Small intestine (tissue), 7 donors: ENCODE measurements around the gene COX6A1. TPM values are rescaled to one million over a fixed set of nuclear protein-coding genes. Genes with fewer than 3 reads are reported as not detected.

Experiments
- DNase-seq, 2 donors: peaks; one replicate each; pipeline versions ENCODE4 v3.0.0 to v3.0.0-alpha.2; 2013
- FAIRE-seq: peaks from 2 replicates; lab custom pipeline; 2012; peaks lifted over from hg19 to GRCh38; lab: Jason Lieb, UNC
- H3K27ac ChIP-seq, 3 donors: one replicate each; pipeline ENCODE4 v1.5.1; 2013; ENCODE audit warnings: low read length in 2 of 3, mild to moderate bottlenecking in 2 of 3, control low read depth in 1 of 3, inconsistent platforms in 1 of 3, low read depth in 1 of 3, moderate library complexity in 1 of 3
- H3K27me3 ChIP-seq, 3 donors: one replicate each; pipeline ENCODE4 v1.6.1; 2013; ENCODE audit warnings: low read length in 3 of 3, inconsistent platforms in 1 of 3; ENCODE audit not compliant: control insufficient read depth in 3 of 3, insufficient read depth in 3 of 3
- H3K36me3 ChIP-seq, 3 donors: one replicate each; pipeline ENCODE4 v1.6.1; 2013; ENCODE audit warnings: low read length in 3 of 3, inconsistent platforms in 1 of 3, low read depth in 1 of 3, mild to moderate bottlenecking in 1 of 3, moderate library complexity in 1 of 3; ENCODE audit not compliant: control insufficient read depth in 3 of 3, insufficient read depth in 2 of 3
- H3K4me1 ChIP-seq, 3 donors: one replicate each; pipeline ENCODE4 v1.6.1; 2013; ENCODE audit warnings: low read length in 2 of 3, inconsistent platforms in 1 of 3, low read depth in 1 of 3, mild to moderate bottlenecking in 1 of 3, moderate library complexity in 1 of 3; ENCODE audit not compliant: control insufficient read depth in 3 of 3, insufficient read depth in 2 of 3
- H3K4me3 ChIP-seq, 3 donors: one replicate each; pipeline ENCODE4 v1.5.1; 2013; ENCODE audit warnings: low read length in 3 of 3, control low read depth in 1 of 3, inconsistent platforms in 1 of 3, low read depth in 1 of 3, mild to moderate bottlenecking in 1 of 3, moderate library complexity in 1 of 3
- H3K9me3 ChIP-seq, 2 donors: one replicate each; pipeline ENCODE4 v1.6.1; 2013; ENCODE audit warnings: low read depth in 1 of 2, low read length in 1 of 2; ENCODE audit not compliant: control insufficient read depth in 2 of 2, insufficient read depth in 1 of 2
- WGBS, 3 donors: extraction: QIAGEN DNeasy Blood & Tissue Kit; methylation state at CpG; one replicate each; pipeline ENCODE4 v1.1.7; 2013; 5-methylcytosine and 5-hydroxymethylcytosine counted together
- polyA plus RNA-seq, 4 donors: library from polyadenylated mRNA; stranded (reverse) in 3 of 4; unstranded in 1 of 4; fragments of 200-250 nt in 3 of 4; fragments of 120-200 nt in 1 of 4; gene quantifications; one replicate each; pipeline versions ENCODE4 v1.2.1 to v1.2.3, GENCODE V29; 2013
- donor health status: healthy with polysubstance abuse.
- donor health status: control.
- donor health status: control.
- donor health status: Bipolar disorder and iron deficiency.
- donor health status: healthy.

Gene COX6A1
- polyA plus RNA-seq, 4 donors: 389 to 1,784 (median 1,396) TPM

DNA sequence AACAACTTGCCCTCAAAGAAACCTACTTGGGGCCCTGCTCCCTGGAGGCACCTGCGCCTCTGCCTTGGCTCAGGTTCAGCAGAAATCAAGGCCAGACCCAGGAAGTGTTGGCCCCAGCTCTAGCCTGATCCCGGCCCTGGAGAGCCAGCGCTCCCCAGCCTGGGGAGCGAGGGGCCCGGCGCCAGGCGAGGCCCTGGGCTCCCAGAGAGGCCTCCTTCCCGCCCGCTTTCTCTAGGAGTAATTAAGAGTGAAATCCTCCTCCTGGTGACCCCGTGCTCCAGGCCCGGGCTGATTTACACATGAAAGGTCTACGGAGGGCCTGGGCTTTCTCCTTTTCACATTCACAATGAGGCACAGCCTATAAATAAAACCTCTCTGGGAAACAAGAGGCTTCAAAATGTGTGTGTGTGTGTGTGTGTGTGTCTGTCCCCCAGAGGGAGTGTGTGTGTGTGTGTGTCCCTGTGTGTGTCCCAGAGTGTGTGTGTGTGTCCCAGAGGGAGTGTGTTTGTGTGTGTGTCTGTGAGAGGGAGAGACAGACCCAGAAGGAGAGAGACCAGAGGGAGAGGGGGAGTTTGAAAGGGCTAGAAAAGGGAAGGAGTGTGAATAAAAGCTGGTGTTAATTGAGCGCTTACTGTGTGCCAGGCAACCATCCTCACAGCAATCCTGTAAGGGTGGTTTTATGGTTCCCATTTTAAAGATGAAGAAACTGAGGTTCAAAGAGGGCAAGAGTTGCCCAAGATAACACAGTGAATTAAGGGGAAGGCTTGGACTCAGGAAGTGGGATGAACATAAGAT is 23.8 kb upstream of the COX6A1 start:
- Histone ChIP-seq H3K9me3 (no peaks in the 10 kb centered on the region), H3K4me1 (peaks cover 0 to 12% (median 0%) of the 10 kb centered on the region in 3 donors), H3K27me3 (no peaks in the 10 kb centered on the region), H3K36me3 (no peaks in the 10 kb centered on the region), H3K4me3 (no peak overlapping the region), H3K27ac (peak overlapping the region in 2 of 3 donors; percentile 27 to 29)
- FAIRE-seq: no peak
- DNase-seq: peak; percentile 60 to 71
- whole genome bisulfite sequencing, 3 donors: 17 to 42% (median 26%) methylated on average over 13 of the region's 13 CpGs

DNA sequence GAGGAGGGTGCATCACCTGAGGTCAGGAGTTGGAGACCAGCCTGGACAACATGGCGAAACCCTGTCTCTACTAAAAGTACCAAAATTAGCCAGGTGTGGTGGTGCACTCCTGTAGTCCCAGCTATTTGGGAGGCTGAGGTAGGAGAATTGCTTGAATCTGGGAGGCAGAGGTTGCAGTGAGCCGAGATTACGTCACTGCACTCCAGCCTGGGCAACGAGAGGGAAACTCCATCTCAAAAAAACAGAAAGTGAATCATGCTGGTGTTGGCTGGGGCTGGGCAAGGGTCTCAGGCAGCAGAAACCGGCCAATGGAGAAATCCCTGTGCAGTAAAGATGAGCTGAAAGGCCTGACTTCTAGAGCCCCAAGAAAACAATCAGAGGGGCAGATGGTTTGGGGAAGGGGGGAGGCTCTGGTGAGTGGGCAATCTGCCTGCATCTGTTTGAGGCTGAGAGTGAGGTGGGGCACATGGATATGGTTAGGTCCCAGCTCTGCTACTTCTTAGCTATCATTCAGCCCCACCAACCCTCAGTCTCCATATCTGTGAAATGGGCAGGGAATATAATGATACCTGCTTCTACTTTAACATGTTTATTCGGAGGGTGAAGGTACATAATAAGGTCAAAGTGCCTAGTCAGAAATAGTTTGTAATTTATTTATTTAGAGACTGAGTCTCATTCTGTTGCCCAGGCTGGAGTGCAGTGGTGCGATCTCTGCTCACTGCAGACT is 21.3 kb upstream of the COX6A1 start:
- H3K27me3 ChIP-seq: no peaks in the 10 kb centered on the region
- WGBS, 3 donors: 74 to 79% (median 76%) methylated on average over 7 of the region's 7 CpGs
- no peaks in the 10 kb centered on the region for H3K36me3 ChIP-seq
- peaks cover 0 to 12% (median 0%) of the 10 kb centered on the region in 3 donors for H3K4me1 ChIP-seq
- H3K4me3 ChIP-seq: no peak overlapping the region
- DNase-seq (no peak), FAIRE-seq (no peak)
- no peaks in the 10 kb centered on the region for H3K9me3 ChIP-seq
- no peak overlapping the region for H3K27ac ChIP-seq

DNA sequence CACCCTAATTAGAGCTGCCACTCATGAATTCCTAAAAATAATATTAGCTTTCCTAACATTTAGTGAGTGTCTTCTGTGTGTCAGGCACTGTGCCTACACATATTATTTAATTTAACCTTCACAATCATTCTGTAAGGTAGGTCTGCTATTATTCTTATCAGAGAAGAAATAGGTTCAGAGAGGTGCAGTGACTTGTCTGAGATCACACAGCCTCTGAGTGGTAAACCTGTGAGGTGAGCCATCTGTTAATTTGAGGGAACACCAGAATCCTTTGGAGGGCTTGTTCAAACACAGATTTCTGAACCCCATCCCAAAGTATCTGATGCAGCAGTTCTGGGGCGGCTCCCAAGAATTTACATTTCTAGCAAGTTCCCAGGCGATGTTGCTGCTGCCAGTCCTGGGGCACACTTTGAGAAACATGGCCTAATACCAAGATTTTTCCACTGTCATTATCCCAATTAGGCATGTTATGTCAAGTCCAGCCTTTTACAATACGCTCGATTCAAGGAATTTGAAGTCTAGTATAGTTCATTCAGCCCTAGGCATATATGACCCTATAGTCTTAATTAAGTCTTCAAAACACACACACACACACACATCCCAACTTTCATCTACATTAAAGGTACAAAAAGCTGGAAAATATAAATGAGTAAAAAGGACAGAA is 19.9 kb upstream of the COX6A1 start:
- FAIRE-seq (no peak), DNase-seq (no peak)
- peaks cover 0 to 12% (median 0%) of the 10 kb centered on the region in 3 donors for H3K4me1 ChIP-seq
- no peak overlapping the region for H3K27ac ChIP-seq
- H3K27me3 ChIP-seq: no peaks in the 10 kb centered on the region
- 89 to 90% (median 89%) methylated on average over 4 of the region's 4 CpGs for WGBS, 3 donors
- no peak overlapping the region for H3K4me3 ChIP-seq
- no peaks in the 10 kb centered on the region for H3K9me3 ChIP-seq
- H3K36me3 ChIP-seq: no peaks in the 10 kb centered on the region

DNA sequence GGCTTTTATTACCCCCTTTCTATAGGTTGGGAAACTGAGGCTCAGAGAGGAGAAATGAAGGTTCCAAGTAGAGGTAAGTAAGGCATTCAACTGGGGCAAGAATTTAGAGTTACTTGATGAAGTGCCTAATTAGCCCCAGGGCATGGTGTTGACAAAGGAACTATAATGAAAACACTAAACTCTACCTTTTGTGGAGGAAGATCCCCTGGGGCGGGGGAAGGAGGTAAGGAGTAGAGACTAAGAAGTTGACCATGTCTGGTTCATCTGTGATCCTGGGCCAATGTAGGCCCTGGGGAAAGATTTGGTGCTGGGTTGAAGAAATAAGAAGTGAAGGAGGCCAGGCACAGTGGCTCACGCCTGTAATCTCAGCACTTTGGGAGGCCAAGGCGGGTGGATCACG is 16.2 kb upstream of the COX6A1 start:
- Histone ChIP-seq H3K4me3 (no peak overlapping the region), H3K27me3 (no peaks in the 10 kb centered on the region), H3K9me3 (no peaks in the 10 kb centered on the region), H3K27ac (no peak overlapping the region), H3K4me1 (no peaks in the 10 kb centered on the region), H3K36me3 (no peaks in the 10 kb centered on the region)
- 83 to 90% (median 89%) methylated on average over 4 of the region's 4 CpGs for WGBS, 3 donors
- no peak for FAIRE-seq
- DNase-seq: no peak

DNA sequence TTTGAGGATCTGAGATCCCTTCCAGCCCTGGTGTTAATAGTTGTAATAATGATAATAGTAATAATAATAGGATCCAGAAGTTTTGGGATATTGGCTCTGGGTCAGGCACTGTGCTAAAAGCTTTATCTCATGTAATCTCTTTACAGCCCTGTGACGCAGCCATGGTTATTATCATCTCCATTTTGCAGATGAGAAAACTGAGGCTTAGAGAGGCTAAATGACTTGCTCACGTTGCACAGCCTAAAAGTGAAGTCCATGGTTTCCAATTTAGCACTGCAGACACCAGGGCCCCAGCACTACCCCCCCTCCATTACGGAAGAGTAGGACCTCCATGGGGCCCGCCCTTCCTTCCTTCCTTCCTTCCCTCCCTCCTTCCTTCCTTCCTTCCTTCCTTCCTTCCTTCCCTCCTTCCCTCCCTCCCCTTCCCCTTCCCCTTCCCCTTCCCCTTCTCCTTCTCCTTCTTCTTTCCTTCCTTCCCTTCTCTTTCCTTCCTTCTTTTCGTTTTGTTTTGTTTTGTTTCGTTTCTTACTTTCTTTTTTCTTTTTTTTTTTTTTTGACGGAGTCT is 14.9 kb upstream of the COX6A1 start:
- Histone ChIP-seq H3K4me1 (no peaks in the 10 kb centered on the region), H3K9me3 (no peaks in the 10 kb centered on the region), H3K36me3 (no peaks in the 10 kb centered on the region), H3K4me3 (no peak overlapping the region), H3K27me3 (no peaks in the 10 kb centered on the region), H3K27ac (no peak overlapping the region)
- 48 to 74% (median 63%) methylated on average over 6 to 7 of the region's 7 CpGs for WGBS, 3 donors
- FAIRE-seq: no peak
- DNase-seq: no peak

- FAIRE-seq (no peak), DNase-seq (no peak)
- Histone ChIP-seq H3K27ac (no peak overlapping the region), H3K27me3 (no peaks in the 10 kb centered on the region), H3K4me3 (no peak overlapping the region), H3K9me3 (peaks cover 0 to 3% of the 10 kb centered on the region in 2 donors), H3K4me1 (peaks cover 0 to 10% (median 0%) of the 10 kb centered on the region in 3 donors), H3K36me3 (no peaks in the 10 kb centered on the region)
- WGBS, 3 donors: 90 to 93% (median 90%) methylated on average over 3 of the region's 3 CpGs
Measured at GRCh38 chr12:120425797-120426196, 12.1 kb upstream of the COX6A1 start.

- DNase-seq: peak; percentile 49 to 54
Measured at GRCh38 chr12:120428597-120429229, 9.2 kb upstream of the COX6A1 start.

More at GRCh38 chr12:120428597-120429229, 9.2 kb upstream of the COX6A1 start:
- H3K27ac ChIP-seq: peak overlapping the region in 1 of 3 donors; percentile 33
- no peaks in the 10 kb centered on the region for H3K36me3 ChIP-seq
- H3K4me1 ChIP-seq: peaks cover 0 to 10% (median 0%) of the 10 kb centered on the region in 3 donors
- peaks cover 0 to 3% (median 0%) of the 10 kb centered on the region in 3 donors for H3K27me3 ChIP-seq
- WGBS, 3 donors: 38 to 57% (median 47%) methylated on average over 8 of the region's 8 CpGs
- H3K9me3 ChIP-seq: peaks cover 0 to 3% of the 10 kb centered on the region in 2 donors
- no peak for FAIRE-seq
- no peak overlapping the region for H3K4me3 ChIP-seq
